Measurements from ENCODE around the gene FHIT. TPM values are rescaled to one million over a fixed set of nuclear protein-coding genes. Genes with fewer than 3 reads are reported as not detected.

The FHIT gene
- total and polyA plus RNA-seq, 4 donors = 2.6 to 21.3 (median 8.7) TPM

DNA sequence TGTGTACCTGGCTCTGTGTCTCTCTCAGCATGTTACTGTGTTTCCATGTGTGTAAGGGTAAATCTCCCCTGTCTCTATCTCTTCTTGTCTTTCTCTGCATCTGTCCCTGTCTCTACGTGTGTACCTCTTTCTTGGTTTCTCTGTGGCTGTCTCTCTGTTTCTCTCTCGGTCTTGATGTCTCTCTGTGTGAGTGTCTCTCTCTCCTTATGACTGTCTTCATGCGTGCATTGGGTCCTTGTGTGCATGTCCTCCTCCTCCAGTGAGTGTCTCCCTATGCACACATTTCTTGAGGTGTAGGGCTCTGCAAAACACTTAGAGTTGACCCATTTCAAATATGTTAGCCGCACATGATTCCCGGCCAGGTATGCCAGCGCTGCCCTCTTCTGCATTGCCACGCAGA lies 1298.1 kb downstream of the FHIT start:
- H3K9me3 ChIP-seq (ENCODE audit: control insufficient read depth in 4 of 4, insufficient read depth in 3 of 4, low read length in 3 of 4) = no peaks in the 10 kb centered on the region
- H3K27ac ChIP-seq (ENCODE audit: low read depth in 1 of 2, low read length in 1 of 2) = no peak overlapping the region
- H3K4me1 ChIP-seq (ENCODE audit: control insufficient read depth in 5 of 5, insufficient read depth in 5 of 5, low read length in 5 of 5) = no peaks in the 10 kb centered on the region
- H3K4me3 ChIP-seq = no peak overlapping the region
- TF ChIP-seq, protein P1, sequence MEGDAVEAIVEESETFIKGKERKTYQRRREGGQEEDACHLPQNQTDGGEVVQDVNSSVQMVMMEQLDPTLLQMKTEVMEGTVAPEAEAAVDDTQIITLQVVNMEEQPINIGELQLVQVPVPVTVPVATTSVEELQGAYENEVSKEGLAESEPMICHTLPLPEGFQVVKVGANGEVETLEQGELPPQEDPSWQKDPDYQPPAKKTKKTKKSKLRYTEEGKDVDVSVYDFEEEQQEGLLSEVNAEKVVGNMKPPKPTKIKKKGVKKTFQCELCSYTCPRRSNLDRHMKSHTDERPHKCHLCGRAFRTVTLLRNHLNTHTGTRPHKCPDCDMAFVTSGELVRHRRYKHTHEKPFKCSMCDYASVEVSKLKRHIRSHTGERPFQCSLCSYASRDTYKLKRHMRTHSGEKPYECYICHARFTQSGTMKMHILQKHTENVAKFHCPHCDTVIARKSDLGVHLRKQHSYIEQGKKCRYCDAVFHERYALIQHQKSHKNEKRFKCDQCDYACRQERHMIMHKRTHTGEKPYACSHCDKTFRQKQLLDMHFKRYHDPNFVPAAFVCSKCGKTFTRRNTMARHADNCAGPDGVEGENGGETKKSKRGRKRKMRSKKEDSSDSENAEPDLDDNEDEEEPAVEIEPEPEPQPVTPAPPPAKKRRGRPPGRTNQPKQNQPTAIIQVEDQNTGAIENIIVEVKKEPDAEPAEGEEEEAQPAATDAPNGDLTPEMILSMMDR (IDR thresholded peaks at IDR 0.05; ENCODE audit: control extremely low read depth, extremely low read depth) = no peak
- DNase-seq (no peak), ATAC-seq (ENCODE audit: insufficient read depth, low FRiP score) (no peak)
- WGBS, 2 donors = 94 to 96% methylated on average over 7 of the region's 7 CpGs
- H3K9ac ChIP-seq (ENCODE audit: insufficient read depth in 1 of 2, low read length in 2 of 2) = no peak overlapping the region
- H3K27me3 ChIP-seq (ENCODE audit: control insufficient read depth in 3 of 3, insufficient read depth in 3 of 3, low read length in 2 of 3) = peaks cover 0 to 6% (median 4%) of the 10 kb centered on the region in 3 donors
- no peaks in the 10 kb centered on the region for H3K36me3 ChIP-seq (ENCODE audit: control insufficient read depth in 4 of 4, insufficient read depth in 4 of 4, low read length in 4 of 4)

DNA sequence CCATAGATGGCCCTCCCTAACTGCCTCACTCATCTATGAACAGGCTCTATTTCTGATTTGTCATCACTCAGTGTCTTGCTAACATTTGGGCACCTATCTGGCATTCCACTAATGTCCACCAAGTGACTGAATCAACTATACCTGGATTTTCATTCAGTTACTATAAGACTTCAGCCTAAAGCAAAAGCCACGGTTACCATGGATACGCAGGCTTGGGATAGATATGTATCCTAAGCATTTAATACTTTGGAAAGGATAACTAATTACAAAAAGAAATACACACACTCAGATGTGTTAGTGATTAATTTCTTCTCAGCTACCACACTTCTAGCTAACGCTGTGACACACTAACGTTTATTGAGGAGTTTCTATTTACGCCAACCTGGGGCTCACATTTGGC lies 1301.9 kb downstream of the FHIT start:
- DNase-seq = no peak
- Histone ChIP-seq H3K9me3 (ENCODE audit: control insufficient read depth in 4 of 4, insufficient read depth in 3 of 4, low read length in 3 of 4) (no peaks in the 10 kb centered on the region), H3K4me1 (ENCODE audit: control insufficient read depth in 5 of 5, insufficient read depth in 5 of 5, low read length in 5 of 5) (no peaks in the 10 kb centered on the region), H3K27ac (ENCODE audit: low read depth in 1 of 2, low read length in 1 of 2) (no peak overlapping the region), H3K27me3 (ENCODE audit: control insufficient read depth in 3 of 3, insufficient read depth in 3 of 3, low read length in 2 of 3) (peaks cover 0 to 4% (median 0%) of the 10 kb centered on the region in 3 donors), H3K36me3 (ENCODE audit: control insufficient read depth in 4 of 4, insufficient read depth in 4 of 4, low read length in 4 of 4) (no peaks in the 10 kb centered on the region), H3K4me3 (no peak overlapping the region), H3K9ac (ENCODE audit: insufficient read depth in 1 of 2, low read length in 2 of 2) (no peak overlapping the region)
- no peak for ATAC-seq (ENCODE audit: insufficient read depth, low FRiP score)
- WGBS, 2 donors = 76 to 85% methylated on average over 5 of the region's 5 CpGs
- TF ChIP-seq, protein P1 (IDR thresholded peaks at IDR 0.05; ENCODE audit: control extremely low read depth, extremely low read depth) = no peak

DNA sequence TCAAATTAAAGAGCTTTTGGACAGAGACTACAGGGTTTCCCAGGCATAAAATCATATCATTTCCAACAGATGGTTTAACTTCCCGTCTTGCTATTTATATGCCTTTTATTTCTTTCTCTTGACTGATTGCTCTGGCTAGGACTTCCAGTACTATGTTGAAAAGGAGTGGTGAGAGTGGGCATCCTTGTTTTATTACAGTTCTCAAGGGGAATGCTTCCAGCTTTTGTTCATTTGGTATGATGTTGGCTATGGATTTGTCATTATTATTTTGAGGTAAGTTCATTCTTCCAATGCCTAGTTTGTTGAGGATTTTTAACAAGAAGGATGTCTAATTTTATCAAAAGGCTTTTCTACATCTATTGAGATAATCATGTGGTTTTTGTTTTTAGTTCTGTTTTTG lies 1304.9 kb downstream of the FHIT start:
- H3K9me3 ChIP-seq (ENCODE audit: control insufficient read depth in 4 of 4, insufficient read depth in 3 of 4, low read length in 3 of 4) = no peaks in the 10 kb centered on the region
- no peak overlapping the region for H3K27ac ChIP-seq (ENCODE audit: low read depth in 1 of 2, low read length in 1 of 2)
- no peaks in the 10 kb centered on the region for H3K36me3 ChIP-seq (ENCODE audit: control insufficient read depth in 4 of 4, insufficient read depth in 4 of 4, low read length in 4 of 4)
- peaks cover 0 to 4% (median 0%) of the 10 kb centered on the region in 3 donors for H3K27me3 ChIP-seq (ENCODE audit: control insufficient read depth in 3 of 3, insufficient read depth in 3 of 3, low read length in 2 of 3)
- TF ChIP-seq, protein P1 (IDR thresholded peaks at IDR 0.05; ENCODE audit: control extremely low read depth, extremely low read depth) = no peak
- H3K4me1 ChIP-seq (ENCODE audit: control insufficient read depth in 5 of 5, insufficient read depth in 5 of 5, low read length in 5 of 5) = no peaks in the 10 kb centered on the region
- no peak overlapping the region for H3K9ac ChIP-seq (ENCODE audit: insufficient read depth in 1 of 2, low read length in 2 of 2)
- no peak overlapping the region for H3K4me3 ChIP-seq
- no peak for ATAC-seq (ENCODE audit: insufficient read depth, low FRiP score)
- 46 to 50% methylated on average over 1 of the region's 1 CpG for WGBS, 2 donors
- no peak for DNase-seq

GRCh38 chr3:59940718-59941117 lies 1310.5 kb downstream of the FHIT start:
- Histone ChIP-seq H3K9me3 (ENCODE audit: control insufficient read depth in 4 of 4, insufficient read depth in 3 of 4, low read length in 3 of 4) (no peaks in the 10 kb centered on the region), H3K36me3 (ENCODE audit: control insufficient read depth in 4 of 4, insufficient read depth in 4 of 4, low read length in 4 of 4) (no peaks in the 10 kb centered on the region), H3K27ac (ENCODE audit: low read depth in 1 of 2, low read length in 1 of 2) (no peak overlapping the region), H3K4me1 (ENCODE audit: control insufficient read depth in 5 of 5, insufficient read depth in 5 of 5, low read length in 5 of 5) (peaks cover 0 to 7% (median 3%) of the 10 kb centered on the region in 5 donors), H3K27me3 (ENCODE audit: control insufficient read depth in 3 of 3, insufficient read depth in 3 of 3, low read length in 2 of 3) (no peaks in the 10 kb centered on the region), H3K9ac (ENCODE audit: insufficient read depth in 1 of 2, low read length in 2 of 2) (no peak overlapping the region), H3K4me3 (no peak overlapping the region)
- 54 to 82% methylated on average over 3 of the region's 3 CpGs for WGBS, 2 donors
- no peak for DNase-seq
- ATAC-seq (ENCODE audit: insufficient read depth, low FRiP score) = no peak
- TF ChIP-seq, protein P1 (IDR thresholded peaks at IDR 0.05; ENCODE audit: control extremely low read depth, extremely low read depth) = no peak

Data from lung (tissue), 12 donors.